Neuronal stem cell (in vitro differentiated cells): ENCODE results near the gene ZFP57.

Experiments used
- DNase-seq: peaks from one replicate; pipeline ENCODE4 v3.0.0-alpha.2; 2013; ENCODE audit warnings: low spot score
- H2AFZ ChIP-seq: one replicate; pipeline ENCODE4 v1.6.1; 2013; ENCODE audit warnings: mild to moderate bottlenecking, low read length, inconsistent platforms
- H2AK5ac ChIP-seq: 2 replicates; pipeline ENCODE4 v1.6.1; 2013; ENCODE audit warnings: low read depth, mild to moderate bottlenecking, inconsistent platforms, low read length, moderate library complexity, mixed read lengths
- H2BK120ac ChIP-seq: 2 replicates; pipeline ENCODE4 v1.6.1; 2013; ENCODE audit warnings: low read depth, mild to moderate bottlenecking, inconsistent platforms, low read length, moderate library complexity, mixed read lengths
- H2BK12ac ChIP-seq: one replicate; pipeline ENCODE4 v1.6.1; 2013; ENCODE audit warnings: low read length, inconsistent platforms
- H2BK15ac ChIP-seq: 2 replicates; pipeline ENCODE4 v1.6.1; 2013; ENCODE audit warnings: mild to moderate bottlenecking, low read length, inconsistent platforms, mixed read lengths
- H2BK5ac ChIP-seq: one replicate; pipeline ENCODE4 v1.6.1; 2013; ENCODE audit warnings: inconsistent platforms, mild to moderate bottlenecking, low read length, moderate library complexity
- H3K14ac ChIP-seq: one replicate; pipeline ENCODE4 v1.6.1; 2013; ENCODE audit warnings: low read length, inconsistent platforms
- H3K18ac ChIP-seq: 2 replicates; pipeline ENCODE4 v1.6.1; 2013; ENCODE audit warnings: low read length, inconsistent platforms
- H3K23ac ChIP-seq: 2 replicates; pipeline ENCODE4 v1.6.1; 2013; ENCODE audit warnings: low read depth, mild to moderate bottlenecking, mixed read lengths, low read length, inconsistent platforms; ENCODE audit not compliant: poor library complexity
- H3K27ac ChIP-seq: replicated peaks from 3 replicates; pipeline ENCODE4 v1.5.1; 2013; ENCODE audit warnings: low read length, inconsistent platforms
- H3K27me3 ChIP-seq, 3 experiments: 2 replicates each; pipeline ENCODE4 v1.6.1; 2013; ENCODE audit warnings: low read length in 3 of 3, mild to moderate bottlenecking in 2 of 3, inconsistent platforms in 1 of 3, low read depth in 1 of 3, mixed read lengths in 1 of 3, moderate library complexity in 1 of 3; ENCODE audit not compliant: control insufficient read depth in 3 of 3, insufficient read depth in 3 of 3
- H3K36me3 ChIP-seq, 2 donors: replicated peaks in 1 of 2; 2 replicates each; pipeline ENCODE4 v1.6.1; 2013; ENCODE audit warnings: low read length in 2 of 2; ENCODE audit not compliant: control insufficient read depth in 2 of 2, insufficient read depth in 2 of 2
- H3K4ac ChIP-seq: 2 replicates; pipeline ENCODE4 v1.6.1; 2013; ENCODE audit warnings: inconsistent platforms, mild to moderate bottlenecking, low read length, moderate library complexity
- H3K4me1 ChIP-seq, 2 donors: 1 replicate in 1 of 2; 2 replicates in 1 of 2; pipeline ENCODE4 v1.6.1; 2013; ENCODE audit warnings: low read length in 2 of 2, low read depth in 1 of 2; ENCODE audit not compliant: control insufficient read depth in 2 of 2, insufficient read depth in 1 of 2
- H3K4me2 ChIP-seq: one replicate; pipeline ENCODE4 v1.6.1; 2013; ENCODE audit warnings: mild to moderate bottlenecking, low read length, inconsistent platforms; ENCODE audit not compliant: insufficient read depth, poor library complexity, severe bottlenecking
- H3K4me3 ChIP-seq, 2 donors: 2 replicates each; pipeline ENCODE4 v1.5.1; 2013; ENCODE audit warnings: low read length in 2 of 2, mild to moderate bottlenecking in 2 of 2, inconsistent platforms in 1 of 2, moderate library complexity in 1 of 2
- H3K79me1 ChIP-seq: one replicate; pipeline ENCODE4 v1.6.1; 2013; ENCODE audit warnings: low read depth, mild to moderate bottlenecking, inconsistent platforms, low read length, moderate library complexity
- H3K9ac ChIP-seq: one replicate; pipeline ENCODE4 v1.6.1; 2013; ENCODE audit warnings: mild to moderate bottlenecking, low read depth, low read length, inconsistent platforms; ENCODE audit not compliant: poor library complexity
- H3K9me3 ChIP-seq, 2 donors: replicated peaks in 1 of 2; 2 replicates each; pipeline versions ENCODE3 to v1.6.1; 2013; ENCODE audit warnings: low read length in 2 of 2, mild to moderate bottlenecking in 2 of 2, inconsistent platforms in 1 of 2, low read depth in 1 of 2, mixed read lengths in 1 of 2, moderate library complexity in 1 of 2; ENCODE audit not compliant: control insufficient read depth in 2 of 2, insufficient read depth in 1 of 2
- H4K8ac ChIP-seq: one replicate; pipeline ENCODE4 v1.6.1; 2013; ENCODE audit warnings: low read depth, mild to moderate bottlenecking, inconsistent platforms, low read length, moderate library complexity
- H4K91ac ChIP-seq: one replicate; pipeline ENCODE4 v1.6.1; 2013; ENCODE audit warnings: low read length, low read depth, mild to moderate bottlenecking, inconsistent platforms; ENCODE audit not compliant: poor library complexity
- WGBS, 2 donors: extraction: QIAGEN DNeasy Blood & Tissue Kit; methylation state at CpG; one replicate each; pipeline ENCODE4 v1.1.7; 2013; ENCODE audit warnings: missing lambda C conversion rate in 2 of 2, mixed read lengths in 1 of 2; ENCODE audit not compliant: insufficient read length in 2 of 2, insufficient replicate concordance in 1 of 2; ENCODE audit errors: extremely low coverage in 2 of 2; 5-methylcytosine and 5-hydroxymethylcytosine counted together

Gene ZFP57

GRCh38 chr6:29728173-29728874, 47.4 kb upstream of the ZFP57 start:
- peaks cover 0 to 5% of the 10 kb centered on the region in 2 donors for H3K4me1 ChIP-seq
- H4K91ac ChIP-seq: no peak overlapping the region
- H3K27me3 ChIP-seq: peaks cover 8 to 42% (median 29%) of the 10 kb centered on the region in 3 experiments
- no peaks in the 10 kb centered on the region for H3K36me3 ChIP-seq
- no peak overlapping the region for H2BK15ac ChIP-seq
- no peak overlapping the region for H4K8ac ChIP-seq
- no peak overlapping the region for H3K4me3 ChIP-seq
- no peak overlapping the region for H3K23ac ChIP-seq
- H3K79me1 ChIP-seq: peaks cover 5% of the 10 kb centered on the region
- DNase-seq: no peak
- no peak overlapping the region for H2BK5ac ChIP-seq
- no peak overlapping the region for H2AFZ ChIP-seq
- H2AK5ac ChIP-seq: no peak overlapping the region
- no CpG with 5 or more reads among the region's 3 CpGs for WGBS, 2 donors
- no peak overlapping the region for H3K18ac ChIP-seq
- H3K27ac ChIP-seq: no peak overlapping the region
- no peak overlapping the region for H3K14ac ChIP-seq
- H3K9me3 ChIP-seq: peaks cover 2 to 5% of the 10 kb centered on the region in 2 donors
- H3K9ac ChIP-seq: no peak overlapping the region
- no peak overlapping the region for H3K4me2 ChIP-seq
- H2BK12ac ChIP-seq: no peak overlapping the region
- no peak overlapping the region for H2BK120ac ChIP-seq
- H3K4ac ChIP-seq: no peak overlapping the region

DNA sequence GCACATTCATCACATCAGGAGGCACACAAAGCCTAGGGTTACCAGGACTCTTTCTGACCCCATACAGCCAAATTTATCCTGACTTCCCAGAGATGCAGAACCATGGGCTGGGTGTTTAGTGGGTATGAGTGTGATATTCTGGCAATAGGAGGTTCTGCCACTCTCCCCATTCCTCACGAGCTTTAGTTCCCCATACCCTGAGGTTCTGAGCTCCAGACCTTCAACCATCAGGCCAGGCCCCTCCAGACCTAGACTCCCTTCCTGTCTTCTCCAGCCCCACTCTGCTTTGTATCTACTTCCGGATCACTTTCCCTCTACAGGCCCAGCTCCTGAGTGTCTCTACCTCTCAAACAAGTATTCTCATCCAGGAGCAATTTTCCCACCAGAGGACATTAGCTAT, 46.7 kb upstream of the ZFP57 start:
- H3K27ac ChIP-seq: no peak overlapping the region
- no peak for DNase-seq
- H3K36me3 ChIP-seq: no peaks in the 10 kb centered on the region
- WGBS, 2 donors: no CpG with 5 or more reads among the region's 2 CpGs
- H3K9me3 ChIP-seq: peaks cover 2 to 5% of the 10 kb centered on the region in 2 donors
- H3K23ac ChIP-seq: no peak overlapping the region
- no peak overlapping the region for H4K8ac ChIP-seq
- H3K4ac ChIP-seq: no peak overlapping the region
- no peak overlapping the region for H4K91ac ChIP-seq
- no peak overlapping the region for H3K9ac ChIP-seq
- no peak overlapping the region for H3K14ac ChIP-seq
- H2BK5ac ChIP-seq: no peak overlapping the region
- H3K4me1 ChIP-seq: peaks cover 0 to 5% of the 10 kb centered on the region in 2 donors
- no peak overlapping the region for H3K18ac ChIP-seq
- H3K79me1 ChIP-seq: peaks cover 5% of the 10 kb centered on the region
- no peak overlapping the region for H2BK120ac ChIP-seq
- H2AFZ ChIP-seq: no peak overlapping the region
- H2BK12ac ChIP-seq: no peak overlapping the region
- no peak overlapping the region for H2BK15ac ChIP-seq
- H3K4me3 ChIP-seq: no peak overlapping the region
- H2AK5ac ChIP-seq: no peak overlapping the region
- peaks cover 8 to 49% (median 35%) of the 10 kb centered on the region in 3 experiments for H3K27me3 ChIP-seq
- no peak overlapping the region for H3K4me2 ChIP-seq

DNA sequence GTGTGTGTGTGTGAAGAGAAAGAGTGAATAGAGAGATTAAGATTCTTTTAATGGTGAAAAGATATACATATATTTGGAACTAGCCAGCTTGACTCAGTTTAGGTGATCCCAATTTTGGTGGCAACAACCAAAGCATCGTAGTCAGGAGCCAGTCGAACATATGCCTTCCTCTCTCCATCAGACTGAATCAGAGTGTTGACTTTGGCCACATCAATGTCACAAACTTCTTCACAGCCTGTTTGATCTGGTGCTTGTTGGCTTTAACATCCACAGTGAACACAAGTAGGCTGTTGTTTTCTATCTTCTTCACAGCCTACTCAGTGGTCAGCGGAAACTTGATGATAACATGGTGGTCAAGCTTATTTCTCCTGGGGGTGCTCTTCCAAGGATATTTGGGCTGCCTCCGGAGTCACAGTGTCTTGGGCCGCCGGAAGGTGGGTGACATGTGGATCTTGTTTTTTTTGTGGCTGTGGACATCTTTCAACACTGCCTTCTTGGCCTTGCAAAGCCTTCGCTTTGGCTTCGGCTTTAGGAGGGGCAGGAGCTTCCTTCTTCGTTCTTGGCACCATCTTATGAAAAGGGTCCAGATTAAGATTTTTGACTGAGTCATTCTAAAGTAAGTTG, 45.7 kb upstream of the ZFP57 start:
- Histone ChIP-seq H2BK12ac (no peak overlapping the region), H3K9me3 (peaks cover 2 to 5% of the 10 kb centered on the region in 2 donors), H3K36me3 (no peaks in the 10 kb centered on the region), H2AK5ac (no peak overlapping the region), H4K8ac (no peak overlapping the region), H3K9ac (no peak overlapping the region), H3K23ac (no peak overlapping the region), H2AFZ (no peak overlapping the region), H3K27ac (no peak overlapping the region), H3K27me3 (peaks cover 8 to 52% (median 38%) of the 10 kb centered on the region in 3 experiments), H3K14ac (no peak overlapping the region), H2BK120ac (no peak overlapping the region), H2BK15ac (no peak overlapping the region), H4K91ac (no peak overlapping the region), H3K4me3 (no peak overlapping the region), H3K79me1 (peaks cover 5% of the 10 kb centered on the region), H3K4me1 (peaks cover 0 to 5% of the 10 kb centered on the region in 2 donors), H3K4ac (no peak overlapping the region), H3K4me2 (no peak overlapping the region), H2BK5ac (no peak overlapping the region), H3K18ac (no peak overlapping the region)
- no CpG with 5 or more reads among the region's 9 CpGs for WGBS, 2 donors
- DNase-seq: no peak

DNA sequence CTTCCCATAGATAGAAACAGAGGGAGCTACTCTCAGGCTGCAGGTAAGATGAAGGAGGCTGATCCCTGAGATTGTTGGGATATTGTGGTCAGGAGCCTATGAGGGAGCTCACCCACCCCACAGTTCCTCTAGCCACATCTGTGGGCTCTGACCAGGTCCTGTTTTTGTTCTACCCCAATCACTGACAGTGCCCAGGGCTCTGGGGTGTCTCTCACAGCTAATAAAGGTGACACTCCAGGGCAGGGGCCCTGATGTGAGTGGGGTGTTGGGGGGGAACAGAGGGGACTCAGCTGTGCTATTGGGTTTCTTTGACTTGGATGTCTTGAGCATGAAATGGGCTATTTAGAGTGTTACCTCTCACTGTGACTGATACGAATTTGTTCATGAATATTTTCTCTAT, 45.0 kb upstream of the ZFP57 start:
- Histone ChIP-seq H3K4ac (no peak overlapping the region), H3K36me3 (no peaks in the 10 kb centered on the region), H3K9me3 (peaks cover 2 to 5% of the 10 kb centered on the region in 2 donors), H2BK12ac (no peak overlapping the region), H4K8ac (no peak overlapping the region), H3K27ac (no peak overlapping the region), H2BK15ac (no peak overlapping the region), H3K18ac (no peak overlapping the region), H3K9ac (no peak overlapping the region), H2BK120ac (no peak overlapping the region), H3K23ac (no peak overlapping the region), H3K14ac (no peak overlapping the region), H3K4me2 (no peak overlapping the region), H3K27me3 (peaks cover 8 to 52% (median 41%) of the 10 kb centered on the region in 3 experiments), H2BK5ac (no peak overlapping the region), H3K79me1 (peaks cover 5% of the 10 kb centered on the region), H4K91ac (no peak overlapping the region), H3K4me3 (no peak overlapping the region), H2AFZ (no peak overlapping the region), H3K4me1 (peaks cover 0 to 5% of the 10 kb centered on the region in 2 donors), H2AK5ac (no peak overlapping the region)
- no CpG with 5 or more reads among the region's 1 CpG for WGBS, 2 donors
- DNase-seq: no peak
